Measurements from ENCODE around the gene IFT80. TPM values are rescaled to one million over a fixed set of nuclear protein-coding genes. Genes with fewer than 3 reads are reported as not detected.
"Not testable (repeated sequence)": the region's sequence is repeated elsewhere in the genome, so short reads cannot be mapped to it uniquely, and the experiment has no call there.

Gene IFT80
- total RNA-seq, 1 donor from 2014 or later, result 11.0 TPM

- ATAC-seq, result peak; percentile 35
These were observed 1.1 kb upstream of the IFT80 start for GRCh38 chr3:160400030-160400701.

- ATAC-seq, result no peak
These were observed 253 bp downstream of the IFT80 start for GRCh38 chr3:160398820-160399124.

GRCh38 chr3:160395297-160395696 lies 3.7 kb downstream of the IFT80 start:
- ATAC-seq, result no peak

- ATAC-seq, result no peak
These were observed 5.0 kb downstream of the IFT80 start for GRCh38 chr3:160394009-160394392.

GRCh38 chr3:160393346-160394008 lies 5.5 kb downstream of the IFT80 start:
- no peak for ATAC-seq

- ATAC-seq, result no peak
These were observed 6.2 kb downstream of the IFT80 start for GRCh38 chr3:160392798-160393197.

- ATAC-seq, result no peak
These were observed 8.4 kb downstream of the IFT80 start for GRCh38 chr3:160390565-160391138.

- ATAC-seq, result no peak
These were observed 14.2 kb downstream of the IFT80 start for GRCh38 chr3:160384639-160385318.

- no peak for ATAC-seq
These were observed 17.6 kb downstream of the IFT80 start for GRCh38 chr3:160381470-160381869.

GRCh38 chr3:160379628-160380214 lies 19.3 kb downstream of the IFT80 start:
- ATAC-seq, result no peak

- ATAC-seq, result no peak
These were observed 20.5 kb downstream of the IFT80 start for GRCh38 chr3:160378331-160379109.

- no peak for ATAC-seq
These were observed 22.3 kb downstream of the IFT80 start for GRCh38 chr3:160376681-160377080.

GRCh38 chr3:160374925-160375324 lies 24.1 kb downstream of the IFT80 start:
- no peak for ATAC-seq

GRCh38 chr3:160374472-160374871 lies 24.6 kb downstream of the IFT80 start:
- ATAC-seq, result no peak

- ATAC-seq, result no peak
These were observed 25.4 kb downstream of the IFT80 start for GRCh38 chr3:160373655-160374054.

GRCh38 chr3:160372780-160373179 lies 26.2 kb downstream of the IFT80 start:
- no peak for ATAC-seq

GRCh38 chr3:160370987-160371857 lies 27.8 kb downstream of the IFT80 start:
- ATAC-seq, result no peak

GRCh38 chr3:160369784-160370183 lies 29.2 kb downstream of the IFT80 start:
- no peak for ATAC-seq

GRCh38 chr3:160368804-160369203 lies 30.2 kb downstream of the IFT80 start:
- ATAC-seq, result no peak

- ATAC-seq, result no peak
These were observed 33.0 kb downstream of the IFT80 start for GRCh38 chr3:160365869-160366522.

- not testable (repeated sequence) for ATAC-seq
These were observed 36.1 kb downstream of the IFT80 start for GRCh38 chr3:160362896-160363295.
